ENCODE measurements around the gene ARHGEF39. TPM values are rescaled to one million over a fixed set of nuclear protein-coding genes. Genes with fewer than 3 reads are reported as not detected.

Gene ARHGEF39
- total RNA-seq, 1 donor from 2014 or later: 0.25 TPM

DNA sequence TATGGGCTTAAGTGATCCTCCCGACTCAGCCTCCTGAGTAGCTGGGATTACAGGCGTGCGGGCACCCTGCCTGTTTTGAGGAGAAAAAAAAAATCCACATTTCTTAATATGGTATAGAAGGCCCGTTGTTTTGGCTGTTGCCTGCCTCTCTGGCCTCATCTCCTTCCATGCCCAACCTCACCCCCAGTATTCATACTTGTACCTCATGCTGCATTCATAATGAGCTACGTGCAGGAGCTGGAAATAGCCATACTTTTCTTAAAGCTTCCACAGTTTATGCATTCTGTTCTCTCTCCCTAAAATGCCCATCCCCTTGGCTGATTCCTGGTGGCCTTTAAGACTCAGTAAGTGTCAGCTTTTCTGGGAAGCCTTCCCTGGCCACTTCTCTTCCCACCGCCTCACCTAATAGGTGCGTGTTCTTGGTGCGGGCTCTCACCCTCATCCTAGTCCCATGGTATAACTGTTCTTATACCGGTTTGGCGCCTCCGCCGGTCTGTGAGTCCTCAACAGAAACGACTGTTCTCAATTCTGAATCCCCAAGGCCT, 26.8 kb upstream of the ARHGEF39 start:
- DNase-seq (ENCODE audit: low read depth): no peak

DNA sequence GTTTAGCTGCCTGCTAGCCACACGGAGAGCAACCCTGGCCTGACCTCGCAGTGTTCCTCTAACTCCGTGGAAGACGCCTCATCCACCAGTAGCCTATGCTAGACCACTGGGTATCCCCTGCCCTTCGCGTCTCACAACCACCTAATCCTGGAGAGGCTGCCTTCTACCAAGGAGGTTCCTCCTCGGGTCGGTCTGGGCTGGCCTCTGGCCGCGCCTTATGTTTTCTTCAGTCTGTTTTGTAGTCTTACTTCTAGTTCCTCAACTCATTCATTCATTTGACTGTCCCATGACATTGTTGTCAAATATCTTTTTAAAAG, 26.3 kb upstream of the ARHGEF39 start:
- no peak for DNase-seq (ENCODE audit: low read depth)

DNA sequence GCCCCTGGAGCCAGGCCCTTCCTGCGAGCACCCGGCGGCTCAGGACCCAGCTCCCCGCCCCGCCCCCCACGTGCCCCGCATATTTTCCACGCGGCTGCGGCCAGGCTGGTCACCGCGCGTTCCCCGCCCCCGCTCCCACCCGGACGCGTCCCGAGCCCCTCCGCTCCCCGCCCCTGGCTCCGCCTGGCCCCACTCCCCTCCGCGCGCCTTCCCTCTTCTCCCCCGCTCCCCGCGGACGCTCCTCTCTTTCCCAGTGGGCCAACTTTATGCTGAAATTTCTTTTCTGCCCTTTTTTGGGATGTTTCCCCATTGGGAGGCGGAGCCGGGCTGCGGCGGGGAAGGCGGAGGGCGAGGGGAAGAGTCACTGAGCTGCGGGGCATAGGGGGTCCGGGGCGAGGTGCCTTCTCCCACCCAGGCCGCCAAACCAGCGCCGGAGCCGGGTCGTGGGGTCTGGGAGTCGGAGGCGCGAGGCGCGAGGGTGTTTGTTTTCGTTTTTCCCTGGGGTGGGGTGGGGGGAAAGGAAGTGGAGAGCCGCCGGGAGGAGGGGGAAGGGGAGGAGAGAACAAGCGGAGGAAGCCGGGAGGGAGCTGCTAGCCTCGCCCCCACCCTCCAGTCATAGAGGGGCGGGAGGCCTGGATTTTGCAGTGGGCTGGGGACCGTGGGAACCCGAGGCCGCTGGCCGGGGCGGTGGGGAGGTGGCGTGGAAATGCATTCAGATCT, 25.8 kb upstream of the ARHGEF39 start:
- DNase-seq (ENCODE audit: low read depth): peak; percentile 21

DNA sequence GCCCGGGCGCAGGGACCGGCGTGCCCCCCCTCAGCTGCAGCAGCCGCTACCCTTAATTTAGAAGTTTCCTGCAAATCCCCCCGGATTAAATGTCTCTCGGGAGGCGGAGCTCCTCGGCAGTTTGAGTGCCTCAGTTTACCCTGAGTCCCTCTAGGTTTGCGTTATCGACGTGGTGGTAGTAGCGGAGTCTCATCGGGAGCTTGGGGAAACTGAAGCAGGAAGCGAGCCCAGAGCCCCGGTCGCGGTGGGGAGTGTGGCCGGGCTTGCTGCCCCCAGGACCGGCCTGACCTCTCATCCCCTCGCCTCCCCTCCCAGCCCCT, 25.3 kb upstream of the ARHGEF39 start:
- DNase-seq (ENCODE audit: low read depth): no peak

DNA sequence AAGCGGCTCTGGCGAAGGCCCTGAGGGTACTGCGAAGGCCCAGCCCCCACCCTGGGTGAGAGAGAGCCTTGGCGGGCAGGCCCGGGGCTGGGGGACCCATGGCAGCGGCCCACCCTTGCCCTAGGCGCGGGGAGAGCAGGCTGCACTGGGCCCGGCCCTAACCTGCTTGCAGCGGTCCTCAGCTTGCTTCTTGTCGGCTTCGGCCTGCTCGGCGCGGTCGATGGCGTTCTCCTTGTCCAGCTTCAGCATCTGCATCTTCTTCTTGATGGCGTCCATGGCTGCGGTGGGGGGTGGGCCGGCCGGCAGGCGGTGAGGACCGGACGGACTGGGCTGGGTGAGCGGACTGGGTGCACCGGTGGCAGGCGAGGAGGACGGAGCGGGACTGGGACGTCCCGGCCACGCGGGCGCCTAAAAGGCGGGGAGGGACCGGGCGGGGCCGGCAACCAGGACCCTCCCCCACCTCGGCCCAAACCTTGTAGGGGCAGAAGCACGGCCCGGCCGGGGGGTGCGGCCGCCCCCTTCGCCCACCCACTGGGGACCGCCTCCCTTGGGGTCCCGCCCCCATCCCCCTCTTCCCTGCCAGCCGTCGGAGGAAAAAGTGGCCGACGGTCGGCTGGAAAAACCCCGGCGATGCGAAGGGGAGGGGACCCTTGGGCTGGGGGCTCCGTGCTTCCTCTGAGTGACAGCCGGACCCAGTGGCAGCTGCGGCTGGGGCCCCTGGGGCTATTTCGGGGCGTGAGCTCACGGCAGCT, 24.7 kb upstream of the ARHGEF39 start, which contains the start of gene TPM2:
Gene TPM2, minus strand, starts transcription at position 384 of the 752 bp plus-strand sequence. Its CDS starts 108 bp downstream, at position 276.
- DNase-seq (ENCODE audit: low read depth): no peak

DNA sequence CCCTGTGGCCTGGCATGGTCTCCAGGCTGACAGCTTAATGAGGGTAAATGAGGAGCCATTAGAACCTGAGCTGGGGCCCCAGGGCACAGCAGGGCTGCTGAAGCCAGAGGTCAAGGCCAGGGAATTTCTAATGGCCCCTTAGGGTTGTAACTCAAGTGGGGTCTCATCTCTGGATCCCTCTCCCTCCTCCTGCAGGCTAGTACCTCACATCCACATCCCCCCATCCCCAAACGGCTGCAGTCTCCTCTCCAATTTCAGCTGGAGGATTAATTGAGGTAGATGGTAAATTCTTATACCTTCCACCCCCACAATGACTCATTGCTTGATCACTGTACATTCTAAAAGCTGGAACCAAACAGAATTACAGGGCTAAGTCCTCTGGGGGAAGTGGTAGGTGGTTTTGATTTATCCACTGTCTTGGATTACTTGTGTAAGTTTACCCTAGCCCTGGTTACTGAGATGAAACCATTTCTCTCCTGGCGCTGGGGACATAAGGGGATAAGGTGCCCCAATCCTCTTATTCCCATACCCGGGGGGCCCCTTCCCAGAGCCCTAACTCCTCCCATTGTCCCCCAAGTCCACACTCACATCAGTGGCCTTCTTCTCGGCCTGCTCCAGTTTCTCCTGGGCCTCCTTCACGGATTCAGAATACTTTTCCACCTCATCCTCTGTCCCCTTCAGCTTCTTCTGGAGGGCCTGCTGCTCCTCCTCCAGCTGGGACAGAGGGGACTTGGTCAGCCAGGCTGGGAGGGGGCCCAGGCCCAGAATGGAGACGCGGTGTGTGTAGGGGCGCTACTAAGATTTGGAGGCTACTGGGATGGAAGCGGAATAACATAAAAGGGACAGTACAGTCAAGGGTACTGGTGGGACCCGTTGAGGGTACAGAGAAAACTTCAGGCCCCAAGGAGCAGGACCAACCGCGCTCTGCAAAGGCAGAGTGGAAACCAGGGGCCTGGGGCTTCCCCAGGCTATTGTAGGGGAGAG, 23.9 kb upstream of the ARHGEF39 start:
- peak; percentile 94 for DNase-seq (ENCODE audit: low read depth)

DNA sequence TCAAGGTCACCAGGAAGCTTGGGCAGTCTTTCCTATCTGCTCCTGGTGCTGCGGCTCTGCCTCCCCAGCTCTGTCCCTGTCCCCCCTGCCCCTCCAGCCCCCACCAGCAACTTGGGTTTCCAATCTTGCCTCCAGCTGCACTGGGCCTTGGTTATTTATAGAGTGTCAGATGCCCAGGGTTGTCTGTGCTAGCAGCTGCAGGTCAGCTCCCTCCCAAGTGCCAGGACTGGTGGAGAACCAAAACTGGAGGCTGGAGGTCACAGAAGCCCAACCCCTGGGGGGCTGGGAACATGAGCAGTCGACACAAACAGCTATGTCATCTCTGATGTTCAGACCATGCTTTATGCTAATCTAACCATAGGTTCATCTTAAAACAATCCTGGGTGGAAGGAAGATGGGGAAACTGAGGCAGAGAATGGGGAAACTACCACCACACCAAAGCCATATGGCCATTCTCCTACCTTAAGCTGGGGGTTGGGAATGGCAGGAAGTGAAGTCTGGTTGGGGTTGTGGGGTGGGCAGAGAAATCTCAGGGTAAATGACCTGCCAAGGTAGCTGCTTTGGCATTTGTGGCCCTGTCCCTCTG, 23.1 kb upstream of the ARHGEF39 start:
- no peak for DNase-seq (ENCODE audit: low read depth)

DNA sequence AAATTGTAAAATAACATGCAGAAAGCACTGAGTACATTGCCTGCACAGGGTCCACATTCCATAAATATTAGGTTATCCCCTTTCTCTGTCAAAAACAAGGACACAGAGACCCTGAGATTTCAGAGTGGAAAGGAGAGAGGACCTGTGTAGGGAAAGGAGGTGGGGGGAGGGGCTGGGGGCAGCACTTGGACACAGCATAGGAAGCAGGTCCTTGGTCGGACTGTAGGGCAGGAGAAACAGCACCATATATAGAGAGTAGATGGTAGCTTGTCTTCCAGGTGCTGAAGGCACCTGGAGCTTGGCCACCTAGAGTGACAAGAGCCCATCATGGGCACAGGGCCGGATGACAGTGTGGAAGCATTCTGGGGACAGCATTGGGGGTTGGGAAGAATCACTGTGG, 22.3 kb upstream of the ARHGEF39 start:
- DNase-seq (ENCODE audit: low read depth): no peak

DNA sequence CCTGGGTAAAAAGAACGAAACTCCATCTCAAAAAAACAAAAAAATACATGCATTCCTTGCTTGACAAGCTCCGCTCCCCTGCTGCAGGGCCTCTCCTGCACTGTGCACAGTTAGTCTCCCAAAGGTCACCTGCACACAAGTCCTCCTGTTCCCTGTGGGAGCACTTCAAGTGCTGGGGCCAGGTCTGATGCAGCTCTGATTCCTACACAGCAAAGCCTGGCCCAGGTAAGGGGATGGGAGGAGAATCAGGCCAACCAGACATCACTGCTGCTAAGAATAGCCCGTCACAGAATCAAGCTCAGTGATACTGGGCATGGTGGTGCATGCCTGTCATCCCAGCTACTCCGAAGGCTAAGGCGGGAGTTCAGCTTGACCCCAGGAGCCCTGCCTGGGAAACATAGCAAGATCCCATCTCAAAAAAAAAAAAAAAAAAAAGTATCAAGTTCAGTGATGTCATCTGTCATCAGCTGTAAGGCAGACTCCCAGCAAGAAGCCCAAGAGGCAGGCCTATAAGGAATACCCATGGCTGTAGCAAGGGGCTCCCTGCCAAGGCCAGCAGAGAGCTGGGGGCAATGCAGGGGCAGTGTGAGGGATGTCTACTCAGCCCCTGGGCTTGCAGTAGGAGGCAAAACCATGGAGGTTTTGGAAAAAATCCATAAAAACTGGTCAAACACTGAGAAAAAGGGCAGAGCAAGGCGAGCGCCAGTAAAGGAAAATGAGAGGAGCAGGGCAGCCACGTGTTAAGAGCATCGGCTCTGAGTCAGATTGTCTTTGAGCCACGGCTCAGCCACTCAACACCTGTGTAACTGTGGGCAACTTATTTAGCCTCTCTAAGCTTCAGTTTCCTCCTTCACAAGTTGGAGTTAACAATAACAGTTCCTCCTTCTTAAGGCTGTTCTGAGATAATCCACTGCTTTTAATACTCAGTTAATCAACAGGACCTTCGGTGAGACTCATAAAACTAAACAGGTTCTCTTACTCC, 21.5 kb upstream of the ARHGEF39 start:
- no peak for DNase-seq (ENCODE audit: low read depth)

DNA sequence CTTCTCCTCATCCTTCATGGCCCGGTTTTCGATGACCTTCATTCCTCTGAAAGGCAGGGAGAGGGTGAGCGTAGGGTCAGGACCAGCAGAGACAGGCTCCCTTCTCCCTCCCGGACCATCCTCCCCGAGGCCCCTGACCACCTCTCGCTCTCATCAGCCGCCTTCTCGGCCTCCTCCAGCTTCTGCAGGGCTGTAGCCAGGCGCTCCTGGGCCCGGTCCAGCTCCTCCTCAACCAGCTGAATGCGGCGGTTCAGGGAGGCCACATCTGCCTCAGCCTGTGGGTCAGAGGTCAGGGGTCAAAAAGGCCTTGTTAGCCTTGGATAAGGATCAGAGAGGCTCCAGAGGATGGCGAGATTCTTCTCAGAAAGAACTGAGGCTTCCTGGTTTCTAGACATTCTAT, 20.5 kb upstream of the ARHGEF39 start:
- DNase-seq (ENCODE audit: low read depth): no peak

DNA sequence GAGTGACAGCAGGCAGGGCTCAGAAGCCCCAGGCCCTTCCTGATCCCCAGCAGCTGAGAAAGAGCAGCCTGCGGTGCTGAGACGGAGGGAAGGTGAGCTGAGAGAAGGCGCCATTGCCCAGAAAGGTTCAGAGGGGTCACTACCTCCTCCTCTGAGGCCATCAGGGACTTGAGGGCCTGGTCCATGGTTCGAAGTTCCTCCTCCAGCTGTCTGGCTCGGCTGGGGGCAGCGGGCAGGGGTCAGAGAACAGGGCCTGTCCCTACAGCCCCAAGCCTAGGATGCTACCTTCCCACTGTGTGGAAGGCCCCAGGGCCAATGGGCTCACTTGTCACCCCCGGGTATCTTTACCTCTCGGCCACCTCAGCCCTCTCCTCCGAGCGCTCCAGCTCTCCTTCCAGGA, 19.9 kb upstream of the ARHGEF39 start:
- no peak for DNase-seq (ENCODE audit: low read depth)

DNA sequence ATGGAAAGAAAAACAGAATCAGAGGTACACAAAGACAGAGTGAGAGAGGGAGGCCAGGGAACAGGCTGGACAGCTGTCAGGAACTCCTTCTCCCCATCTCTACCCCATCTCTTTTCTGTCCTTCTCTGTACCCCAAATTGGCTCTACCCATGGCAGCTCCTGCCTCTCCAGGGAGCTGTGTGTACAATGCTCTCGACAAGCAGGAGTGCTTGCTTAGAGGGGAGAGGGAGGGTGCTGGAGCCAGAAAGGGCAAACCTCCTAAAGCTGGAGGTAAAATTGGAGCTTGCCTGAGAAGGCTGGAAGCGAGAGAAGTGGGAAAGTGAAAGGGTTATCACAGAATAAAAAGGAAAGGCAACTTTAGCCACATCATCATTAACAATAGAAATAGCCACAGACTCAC, 18.3 kb upstream of the ARHGEF39 start:
- DNase-seq (ENCODE audit: low read depth): no peak

DNA sequence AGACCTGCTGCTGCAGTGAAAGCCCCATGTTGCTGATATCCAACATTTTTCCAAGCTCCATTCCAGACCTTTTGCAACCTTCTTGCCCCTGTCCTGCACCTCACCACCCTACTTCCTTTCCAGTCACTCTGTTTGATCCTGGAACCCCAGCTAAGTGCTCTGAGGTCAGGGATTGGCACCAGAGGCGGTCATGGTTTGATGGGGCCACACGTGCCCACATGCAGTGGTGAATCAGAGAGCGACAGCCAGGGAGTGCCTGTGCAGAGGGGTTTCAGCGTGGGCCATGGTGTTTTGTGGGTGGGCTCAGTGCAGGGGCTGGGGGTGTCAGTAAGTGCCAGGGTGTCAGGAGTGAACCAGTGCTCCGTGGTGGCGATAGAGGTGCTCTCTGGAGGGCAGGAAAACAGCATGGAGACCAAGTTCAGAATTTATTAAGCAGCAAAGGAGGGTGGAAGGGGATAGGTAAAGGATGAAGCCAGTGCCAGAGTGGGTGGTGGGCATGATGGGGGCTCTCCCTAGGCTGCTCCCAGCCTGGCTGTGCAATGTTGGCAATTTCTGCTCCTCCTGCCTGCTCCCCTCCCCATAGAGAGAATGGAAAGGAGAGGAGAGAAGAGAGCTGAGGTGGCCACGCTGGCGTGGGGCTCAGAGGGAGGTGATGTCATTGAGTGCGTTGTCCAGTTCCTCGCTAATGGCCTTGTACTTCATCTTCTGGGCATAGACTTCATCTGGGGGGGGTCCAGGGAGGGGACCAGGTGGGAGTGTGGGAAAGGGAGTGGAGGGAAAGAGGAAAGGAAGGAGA, 17.7 kb upstream of the ARHGEF39 start:
- no peak for DNase-seq (ENCODE audit: low read depth)

DNA sequence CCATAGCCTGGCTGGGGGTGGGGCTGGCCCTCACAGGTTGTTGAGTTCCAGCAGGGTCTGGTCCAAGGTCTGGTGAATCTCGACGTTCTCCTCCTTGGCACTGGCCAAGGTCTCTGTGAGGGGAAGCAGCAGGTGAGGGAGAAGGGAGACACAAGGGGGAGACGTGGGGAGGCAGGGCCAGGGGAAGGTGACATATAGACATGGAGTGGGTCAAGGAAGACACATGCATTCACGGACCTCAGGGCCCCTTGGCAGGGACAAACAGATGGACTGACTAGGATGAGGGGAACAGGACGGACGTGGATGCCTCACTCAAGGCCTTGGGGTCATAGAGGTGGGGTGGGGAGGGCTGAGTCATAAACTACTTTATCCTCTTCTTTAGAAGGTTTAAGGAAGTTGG, 17.1 kb upstream of the ARHGEF39 start:
- no peak for DNase-seq (ENCODE audit: low read depth)

DNA sequence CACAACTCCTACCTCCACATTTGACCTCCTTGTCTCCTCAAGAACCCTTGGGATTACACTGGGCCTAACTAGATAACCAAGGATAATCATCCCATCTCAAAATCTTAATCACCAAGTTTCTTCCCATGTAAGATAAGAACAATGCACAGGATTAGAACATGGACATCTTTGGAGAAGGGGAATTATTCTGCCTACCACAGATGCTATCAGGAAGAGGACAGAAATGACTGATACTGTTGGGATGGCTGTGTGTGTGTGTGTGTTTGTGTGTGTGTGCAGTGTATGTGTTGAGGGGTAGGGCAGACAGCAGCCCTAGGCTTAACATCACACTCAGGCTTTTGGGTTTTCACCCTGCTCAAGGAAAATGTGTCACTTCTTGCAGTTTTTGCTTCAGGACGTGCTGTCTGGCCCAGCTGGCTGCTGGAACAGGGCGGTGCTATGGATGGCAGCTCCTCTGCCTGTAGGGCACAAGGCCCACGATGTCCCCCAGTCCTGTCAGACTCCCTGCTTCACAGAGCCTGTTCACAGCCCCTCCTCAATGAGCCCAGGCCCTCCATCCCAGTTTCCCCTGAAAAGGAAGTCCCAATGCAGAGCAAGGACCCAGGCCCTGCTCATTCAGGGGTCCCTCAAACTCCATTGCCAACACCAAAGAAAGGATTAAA, 16.5 kb upstream of the ARHGEF39 start:
- DNase-seq (ENCODE audit: low read depth): no peak

DNA sequence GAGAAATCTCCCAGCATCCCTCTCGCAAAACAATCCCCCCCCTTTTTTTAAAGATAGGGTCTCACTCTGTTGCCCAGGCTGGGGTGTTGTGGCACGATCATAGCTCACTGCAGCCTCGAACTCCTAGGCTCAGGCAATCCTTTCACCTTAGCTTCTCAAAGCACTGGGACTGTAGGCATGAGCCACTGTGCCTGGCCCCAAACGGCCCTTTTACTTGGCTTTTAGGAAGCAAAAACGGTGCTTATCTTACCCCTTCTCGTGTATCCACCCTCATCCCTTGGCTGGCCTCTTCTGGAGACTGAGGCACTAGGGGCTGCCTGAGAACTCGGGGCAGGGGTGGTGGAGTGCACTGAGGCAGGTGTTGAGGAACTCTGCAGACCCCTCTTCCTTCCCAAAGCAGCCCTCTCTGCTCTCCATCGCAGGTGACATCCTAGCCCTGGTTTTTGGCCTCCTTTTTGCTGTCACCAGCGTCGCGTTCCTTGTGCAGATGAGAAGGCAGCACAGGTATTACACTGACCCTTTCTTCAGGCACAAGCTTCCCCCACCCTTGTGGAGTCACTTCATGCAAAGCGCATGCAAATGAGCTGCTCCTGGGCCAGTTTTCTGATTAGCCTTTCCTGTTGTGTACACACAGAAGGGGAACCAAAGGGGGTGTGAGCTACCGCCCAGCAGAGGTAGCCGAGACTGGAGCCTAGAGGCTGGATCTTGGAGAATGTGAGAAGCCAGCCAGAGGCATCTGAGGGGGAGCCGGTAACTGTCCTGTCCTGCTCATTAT, 15.5 kb upstream of the ARHGEF39 start:
- no peak for DNase-seq (ENCODE audit: low read depth)

DNA sequence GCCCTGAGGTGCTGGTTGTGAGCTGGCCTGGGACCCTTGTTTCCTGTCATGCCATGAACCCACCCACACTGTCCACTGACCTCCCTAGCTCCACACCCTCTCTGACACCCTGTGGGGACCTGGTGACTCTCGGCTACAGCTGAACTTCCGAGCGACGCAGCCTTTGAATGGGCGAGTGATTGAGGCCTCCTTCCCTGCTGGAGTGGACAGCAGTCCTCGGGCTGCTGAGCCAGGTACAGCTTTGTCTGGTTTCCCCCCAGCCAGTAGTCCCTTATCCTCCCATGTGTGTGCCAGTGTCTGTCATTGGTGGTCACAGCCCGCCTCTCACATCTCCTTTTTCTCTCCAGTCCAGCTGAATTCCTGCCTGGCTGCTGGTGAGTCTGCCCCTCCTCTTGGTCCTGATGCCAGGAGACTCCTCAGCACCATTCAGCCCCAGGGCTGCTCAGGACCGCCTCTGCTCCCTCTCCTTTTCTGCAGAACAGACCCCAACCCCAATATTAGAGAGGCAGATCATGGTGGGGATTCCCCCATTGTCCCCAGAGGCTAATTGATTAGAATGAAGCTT, 14.9 kb upstream of the ARHGEF39 start:
- no peak for DNase-seq (ENCODE audit: low read depth)

DNA sequence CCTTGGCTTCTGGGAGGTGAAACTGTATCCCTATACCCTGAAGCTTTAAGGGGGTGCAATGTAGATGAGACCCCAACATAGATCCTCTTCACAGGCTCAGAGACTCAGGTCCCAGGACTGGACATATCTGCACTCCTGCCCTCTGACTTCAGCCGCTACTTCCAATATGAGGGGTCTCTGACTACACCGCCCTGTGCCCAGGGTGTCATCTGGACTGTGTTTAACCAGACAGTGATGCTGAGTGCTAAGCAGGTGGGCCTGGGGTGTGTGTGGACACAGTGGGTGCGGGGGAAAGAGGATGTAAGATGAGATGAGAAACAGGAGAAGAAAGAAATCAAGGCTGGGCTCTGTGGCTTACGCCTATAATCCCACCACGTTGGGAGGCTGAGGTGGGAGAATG, 14.1 kb upstream of the ARHGEF39 start:
- no peak for DNase-seq (ENCODE audit: low read depth)

Data from renal cortical epithelial cell (primary cell).